ENCODE data around the gene TXNRD1. TPM values are rescaled to one million over a fixed set of nuclear protein-coding genes. Genes with fewer than 3 reads are reported as not detected.
A peak's percentile ranks its signal among the peaks of the same experiment; 100 is the strongest.

Gene TXNRD1
- total RNA-seq, 2 donors from 2014 or later: 35.9 to 36.6 TPM

GRCh38 chr12:104303538-104304151 is 88.1 kb downstream of the TXNRD1 start, which contains the start of gene EID3:
Gene EID3, plus strand, starts transcription at chr12:104303739. Its CDS starts 196 bp downstream, at chr12:104303935.
- intact Hi-C loops (cut with DNase I): no loop called here
- peaks cover 15% of the 10 kb centered on the region for H3K4me1 ChIP-seq
- peak within 1 kb of the TSS; percentile 2 to 12 for H3K4me3 ChIP-seq
- peak; percentile 86 to 92 (median 87) for DNase-seq
- no peaks in the 10 kb centered on the region for H3K27me3 ChIP-seq
- peak; percentile 98 for ATAC-seq
- H3K27ac ChIP-seq: peak within 1 kb of the TSS; percentile 6 to 62 (median 44)
- no peaks in the 10 kb centered on the region for H3K36me3 ChIP-seq (replicated peaks in 1 of 2; ENCODE audit: insufficient read depth in 1 of 2, low read depth in 2 of 2)
- H3K9me3 ChIP-seq: no peaks in the 10 kb centered on the region
- TF ChIP-seq CTCF (IDR thresholded peaks at IDR 0.05) (peak in 1 of 7 experiments; percentile 3), POLR2A (IDR thresholded peaks at IDR 0.05) (peak in 2 of 3 donors; percentile 31 to 40)
- 0 to 9% methylated on average over 15 to 63 of the region's 63 CpGs for WGBS, 2 donors

GRCh38 chr12:104304261-104305009 is 88.9 kb downstream of the TXNRD1 start:
- Histone ChIP-seq H3K4me1 (peaks cover 15% of the 10 kb centered on the region), H3K27ac (peak overlapping the region in 2 of 4 donors; percentile 36 to 51), H3K27me3 (no peaks in the 10 kb centered on the region), H3K9me3 (no peaks in the 10 kb centered on the region), H3K4me3 (peak overlapping the region in 1 of 2 donors; percentile 2), H3K36me3 (replicated peaks in 1 of 2; ENCODE audit: insufficient read depth in 1 of 2, low read depth in 2 of 2) (no peaks in the 10 kb centered on the region)
- WGBS, 2 donors: 83 to 87% methylated on average over 10 of the region's 10 CpGs
- intact Hi-C loops (cut with DNase I): no loop called here
- TF ChIP-seq CTCF (IDR thresholded peaks at IDR 0.05) (no peak), POLR2A (IDR thresholded peaks at IDR 0.05) (no peak)
- DNase-seq: no peak
- ATAC-seq: no peak

- intact Hi-C loops (cut with DNase I): no loop called here
- Histone ChIP-seq H3K36me3 (replicated peaks in 1 of 2; ENCODE audit: insufficient read depth in 1 of 2, low read depth in 2 of 2) (no peaks in the 10 kb centered on the region), H3K4me1 (peaks cover 15% of the 10 kb centered on the region), H3K27me3 (no peaks in the 10 kb centered on the region), H3K27ac (no peak overlapping the region), H3K9me3 (no peaks in the 10 kb centered on the region), H3K4me3 (no peak overlapping the region)
- ATAC-seq (no peak), DNase-seq (no peak)
- TF ChIP-seq POLR2A (IDR thresholded peaks at IDR 0.05) (no peak), CTCF (IDR thresholded peaks at IDR 0.05) (no peak)
- 79 to 81% methylated on average over 2 of the region's 2 CpGs for WGBS, 2 donors
Observed at GRCh38 chr12:104305349-104305748, 89.8 kb downstream of the TXNRD1 start.

- ATAC-seq: no peak
- H3K9me3 ChIP-seq: no peaks in the 10 kb centered on the region
- TF ChIP-seq POLR2A (IDR thresholded peaks at IDR 0.05): no peak
- TF ChIP-seq CTCF (IDR thresholded peaks at IDR 0.05): no peak
- H3K4me1 ChIP-seq: peaks cover 15% of the 10 kb centered on the region
- intact Hi-C loops (cut with DNase I): no loop called here
- no peaks in the 10 kb centered on the region for H3K27me3 ChIP-seq
- no peak overlapping the region for H3K4me3 ChIP-seq
- WGBS, 2 donors: 94 to 96% methylated on average over 2 of the region's 2 CpGs
- no peak for DNase-seq
- H3K36me3 ChIP-seq (replicated peaks in 1 of 2; ENCODE audit: insufficient read depth in 1 of 2, low read depth in 2 of 2): peaks cover 0 to under 1% of the 10 kb centered on the region in 2 donors
- H3K27ac ChIP-seq: no peak overlapping the region
Observed at GRCh38 chr12:104306376-104306775, 90.8 kb downstream of the TXNRD1 start.

Data from body of pancreas (tissue), 4 donors.